OCI-LY7 (cell line): ENCODE measurements around the gene RAB9B. TPM values are rescaled to one million over a fixed set of nuclear protein-coding genes. Genes with fewer than 3 reads are reported as not detected.

ENCODE experiments used
- BruUV-seq: library from RNA; stranded (reverse); fragments of 400-500 nt; replicated peaks from 2 replicates; lab custom pipeline; 2021; lab: Mats Ljungman, UMichigan
- CTCF ChIA-PET: fragments of 300-600 bp; sonication (Branson Sonifier 250); formaldehyde crosslinking; loops from one replicate; lab custom pipeline; 2022; ENCODE audit warnings: antibody characterized with exemption; ENCODE audit not compliant: unreplicated experiment; lab: Charles Lee
- POLR2A ChIA-PET: fragments of 300-600 bp; sonication (Branson Sonifier 250); formaldehyde crosslinking; loops from one replicate; lab custom pipeline; 2022; ENCODE audit warnings: antibody characterized with exemption; lab: Charles Lee
- DNase-seq: peaks from one replicate; pipeline ENCODE4 v3.0.0-alpha.2; 2015; ENCODE audit warnings: low spot score
- H2AFZ ChIP-seq: fragments of 200-600 bp; sonication (generic), shearing (Covaris generic); 2 replicates; pipeline ENCODE4 v1.6.1; 2014; ENCODE audit warnings: mild to moderate bottlenecking, antibody characterized with exemption, low read length, moderate library complexity
- H3K27ac ChIP-seq: fragments of 200-600 bp; sonication (generic); 2 replicates; pipeline ENCODE4 v1.5.1; 2014; ENCODE audit warnings: mixed run types, low read depth, mild to moderate bottlenecking, moderate library complexity, low read length, inconsistent platforms; ENCODE audit not compliant: poor library complexity, severe bottlenecking
- H3K36me3 ChIP-seq: fragments of 200-600 bp; sonication (generic); 2 replicates; pipeline ENCODE4 v1.6.1; 2014; ENCODE audit warnings: mild to moderate bottlenecking, antibody characterized with exemption, low read length, moderate library complexity, mixed read lengths; ENCODE audit not compliant: insufficient read depth
- H3K4me1 ChIP-seq: fragments of 200-600 bp; sonication (generic); 2 replicates; pipeline ENCODE4 v1.5.1; 2014; ENCODE audit warnings: mild to moderate bottlenecking, low read length; ENCODE audit not compliant: insufficient read depth, poor library complexity, severe bottlenecking
- H3K4me2 ChIP-seq: fragments of 200-600 bp; sonication (generic); 2 replicates; pipeline ENCODE4 v1.6.1; 2014; ENCODE audit warnings: mild to moderate bottlenecking, low read length
- H3K4me3 ChIP-seq: fragments of 200-600 bp; sonication (generic); 2 replicates; pipeline ENCODE4 v1.5.1; 2014; ENCODE audit warnings: mild to moderate bottlenecking, low read depth, low read length; ENCODE audit not compliant: poor library complexity, severe bottlenecking
- H3K79me2 ChIP-seq: fragments of 200-600 bp; sonication (generic); 2 replicates; pipeline ENCODE4 v1.6.1; 2016; ENCODE audit warnings: low read depth, mild to moderate bottlenecking, low read length, moderate library complexity, mixed read lengths; ENCODE audit not compliant: insufficient read depth
- H3K9me2 ChIP-seq: fragments of 200-600 bp; sonication (generic); 2 replicates; pipeline ENCODE4 v1.6.1; 2016; ENCODE audit warnings: mild to moderate bottlenecking, low read length, mixed read lengths; ENCODE audit not compliant: insufficient read depth
- H3K9me3 ChIP-seq: fragments of 200-600 bp; sonication (generic); 2 replicates; pipeline ENCODE4 v1.6.1; 2014; ENCODE audit warnings: mild to moderate bottlenecking, mixed run types, low read length, mixed read lengths
- H4K20me1 ChIP-seq: fragments of 200-600 bp; sonication (generic); 2 replicates; pipeline ENCODE4 v1.6.1; 2014; ENCODE audit warnings: mild to moderate bottlenecking, antibody characterized with exemption, low read length, moderate library complexity, mixed read lengths; ENCODE audit not compliant: insufficient read depth
- EZH2phosphoT487 ChIP-seq: fragments of 200-600 bp; sonication (generic); IDR thresholded peaks from 2 replicates; pipeline ENCODE4 v1.6.1; 2018; ENCODE audit warnings: low read depth, borderline replicate concordance, mild to moderate bottlenecking, mixed run types, antibody characterized with exemption, low read length, moderate library complexity, mixed read lengths
- intact Hi-C: fragments of 100-400 bp; cut with micrococcal nuclease; formaldehyde crosslinking; loops from one replicate; pipeline ENCODE4 v1.10.0; 2022; ENCODE audit not compliant: unreplicated experiment
- total RNA-seq, 2 experiments: library from RNA; depleted of rRNA in 1 of 2; stranded (reverse); fragments of >200 nt in 1 of 2; shearing (Covaris generic) in 1 of 2; gene quantifications; 2 replicates each; pipeline ENCODE4 v1.2.3, GENCODE V29; 2014 to 2022
- TF ChIP-seq, protein P1 (sequence below): fragments of 200-600 bp; sonication (generic); conservative IDR thresholded peaks from 2 replicates; pipeline ENCODE4 v1.5.1; 2014; ENCODE audit warnings: mild to moderate bottlenecking, antibody characterized with exemption, low read length, moderate library complexity, mixed read lengths

The RAB9B gene
- total RNA-seq, 2 experiments from 2014 or later, result 1.4 to 2.2 TPM

DNA sequence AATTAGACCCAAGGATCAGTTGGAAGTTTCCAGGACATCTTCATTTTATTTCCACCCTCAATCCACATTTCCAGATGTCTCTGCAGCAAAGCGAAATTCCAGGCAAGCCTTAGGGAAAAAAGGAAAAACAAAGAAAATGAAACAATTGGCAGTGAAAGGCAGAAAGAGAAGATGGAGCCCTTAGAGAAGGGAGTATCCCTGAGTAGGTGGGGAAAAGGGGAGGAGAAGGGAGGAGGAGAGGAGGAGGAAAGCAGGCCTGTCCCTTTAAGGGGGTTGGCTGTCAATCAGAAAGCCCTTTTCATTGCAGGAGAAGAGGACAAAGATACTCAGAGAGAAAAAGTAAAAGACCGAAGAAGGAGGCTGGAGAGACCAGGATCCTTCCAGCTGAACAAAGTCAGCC, 55.5 kb downstream of the RAB9B start, which contains the start of gene PLP1:
Gene PLP1, plus strand, starts transcription at position 295 of the 400 bp plus-strand sequence. CDS start 156 bp downstream, outside the sequence.
- Histone ChIP-seq H4K20me1 (no peaks in the 10 kb centered on the region), H3K9me2 (no peaks in the 10 kb centered on the region), H3K4me1 (no peaks in the 10 kb centered on the region), H3K4me3 (no peak within 1 kb of the TSS), H2AFZ (no peak within 1 kb of the TSS), H3K9me3 (no peaks in the 10 kb centered on the region), H3K79me2 (no peaks in the 10 kb centered on the region), H3K36me3 (no peaks in the 10 kb centered on the region), H3K4me2 (no peak within 1 kb of the TSS), H3K27ac (no peak within 1 kb of the TSS)
- CTCF ChIA-PET, result no interaction called here
- POLR2A ChIA-PET, result no interaction called here
- DNase-seq, result no peak
- no TSS peak for BruUV-seq
- TF ChIP-seq, protein P1, sequence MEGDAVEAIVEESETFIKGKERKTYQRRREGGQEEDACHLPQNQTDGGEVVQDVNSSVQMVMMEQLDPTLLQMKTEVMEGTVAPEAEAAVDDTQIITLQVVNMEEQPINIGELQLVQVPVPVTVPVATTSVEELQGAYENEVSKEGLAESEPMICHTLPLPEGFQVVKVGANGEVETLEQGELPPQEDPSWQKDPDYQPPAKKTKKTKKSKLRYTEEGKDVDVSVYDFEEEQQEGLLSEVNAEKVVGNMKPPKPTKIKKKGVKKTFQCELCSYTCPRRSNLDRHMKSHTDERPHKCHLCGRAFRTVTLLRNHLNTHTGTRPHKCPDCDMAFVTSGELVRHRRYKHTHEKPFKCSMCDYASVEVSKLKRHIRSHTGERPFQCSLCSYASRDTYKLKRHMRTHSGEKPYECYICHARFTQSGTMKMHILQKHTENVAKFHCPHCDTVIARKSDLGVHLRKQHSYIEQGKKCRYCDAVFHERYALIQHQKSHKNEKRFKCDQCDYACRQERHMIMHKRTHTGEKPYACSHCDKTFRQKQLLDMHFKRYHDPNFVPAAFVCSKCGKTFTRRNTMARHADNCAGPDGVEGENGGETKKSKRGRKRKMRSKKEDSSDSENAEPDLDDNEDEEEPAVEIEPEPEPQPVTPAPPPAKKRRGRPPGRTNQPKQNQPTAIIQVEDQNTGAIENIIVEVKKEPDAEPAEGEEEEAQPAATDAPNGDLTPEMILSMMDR, result no peak
- no peak for TF ChIP-seq EZH2phosphoT487
- intact Hi-C loops, result no loop called here

GRCh38 chrX:103774070-103774642, 57.9 kb downstream of the RAB9B start:
- no peak overlapping the region for H3K4me2 ChIP-seq
- intact Hi-C loops, result loop anchor here (2.0 kb wide), 1 partner anchor 67 kb away; no protein-coding TSS in a partner anchor
- no peaks in the 10 kb centered on the region for H3K36me3 ChIP-seq
- H4K20me1 ChIP-seq, result no peaks in the 10 kb centered on the region
- no peak overlapping the region for H3K4me3 ChIP-seq
- no peaks in the 10 kb centered on the region for H3K9me3 ChIP-seq
- H3K4me1 ChIP-seq, result no peaks in the 10 kb centered on the region
- TF ChIP-seq, protein P1, result peak; percentile 54
- TF ChIP-seq EZH2phosphoT487, result no peak
- ChIA-PET CTCF (interaction anchor here (1.0 kb wide), 1 partner anchor 10 kb away, joined by 3 read pairs; no protein-coding TSS in a partner anchor), POLR2A (no interaction called here)
- no peak overlapping the region for H3K27ac ChIP-seq
- no peaks in the 10 kb centered on the region for H3K9me2 ChIP-seq
- BruUV-seq, result no TSS peak
- H2AFZ ChIP-seq, result no peak overlapping the region
- H3K79me2 ChIP-seq, result no peaks in the 10 kb centered on the region
- DNase-seq, result peak; percentile 7

- no peak for DNase-seq
- H2AFZ ChIP-seq, result no peak overlapping the region
- intact Hi-C loops, result no loop called here
- no peaks in the 10 kb centered on the region for H3K9me3 ChIP-seq
- H3K4me1 ChIP-seq, result no peaks in the 10 kb centered on the region
- ChIA-PET CTCF (interaction anchor here (1.0 kb wide), 1 partner anchor 11 kb away, joined by 3 read pairs; no protein-coding TSS in a partner anchor), POLR2A (no interaction called here)
- H4K20me1 ChIP-seq, result no peaks in the 10 kb centered on the region
- no peak overlapping the region for H3K4me2 ChIP-seq
- H3K27ac ChIP-seq, result no peak overlapping the region
- no peak for TF ChIP-seq EZH2phosphoT487
- TF ChIP-seq, protein P1, result no peak
- H3K36me3 ChIP-seq, result no peaks in the 10 kb centered on the region
- no TSS peak for BruUV-seq
- H3K4me3 ChIP-seq, result no peak overlapping the region
- no peaks in the 10 kb centered on the region for H3K9me2 ChIP-seq
- H3K79me2 ChIP-seq, result no peaks in the 10 kb centered on the region
Measured at GRCh38 chrX:103773445-103773844, 58.6 kb downstream of the RAB9B start.
